Pons (tissue), 1 donor: ENCODE data around the gene SINHCAF.

ENCODE experiments used
- DNase-seq: peaks from one replicate; pipeline ENCODE4 v3.0.0-alpha.2; 2016; ENCODE audit warnings: low spot score

The SINHCAF gene

DNA sequence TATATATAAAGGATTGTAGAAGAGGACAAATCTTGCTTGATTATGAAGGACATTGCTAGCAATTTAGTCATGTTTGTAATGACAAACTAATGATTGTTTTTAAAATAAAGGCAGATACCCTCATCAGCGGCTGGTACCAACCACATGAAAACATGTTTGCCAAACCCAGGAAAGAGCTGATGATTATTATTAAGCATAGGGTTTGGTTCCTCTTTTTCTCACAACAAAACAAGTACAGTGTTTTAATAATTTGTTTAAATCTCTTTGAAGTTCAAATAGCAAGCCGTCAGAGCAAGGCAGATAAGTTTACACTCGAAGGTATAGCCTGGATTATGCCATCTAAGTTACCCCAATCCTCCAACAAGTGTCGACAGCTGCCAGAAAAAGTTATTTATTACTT lies 5.3 kb upstream of the SINHCAF start:
- DNase-seq: no peak

- peak; percentile 42 for DNase-seq
These were observed 1.0 kb upstream of the SINHCAF start for GRCh38 chr12:31326736-31327659.

- DNase-seq: no peak
These were observed 450 bp downstream of the SINHCAF start for GRCh38 chr12:31325524-31325875.

DNA sequence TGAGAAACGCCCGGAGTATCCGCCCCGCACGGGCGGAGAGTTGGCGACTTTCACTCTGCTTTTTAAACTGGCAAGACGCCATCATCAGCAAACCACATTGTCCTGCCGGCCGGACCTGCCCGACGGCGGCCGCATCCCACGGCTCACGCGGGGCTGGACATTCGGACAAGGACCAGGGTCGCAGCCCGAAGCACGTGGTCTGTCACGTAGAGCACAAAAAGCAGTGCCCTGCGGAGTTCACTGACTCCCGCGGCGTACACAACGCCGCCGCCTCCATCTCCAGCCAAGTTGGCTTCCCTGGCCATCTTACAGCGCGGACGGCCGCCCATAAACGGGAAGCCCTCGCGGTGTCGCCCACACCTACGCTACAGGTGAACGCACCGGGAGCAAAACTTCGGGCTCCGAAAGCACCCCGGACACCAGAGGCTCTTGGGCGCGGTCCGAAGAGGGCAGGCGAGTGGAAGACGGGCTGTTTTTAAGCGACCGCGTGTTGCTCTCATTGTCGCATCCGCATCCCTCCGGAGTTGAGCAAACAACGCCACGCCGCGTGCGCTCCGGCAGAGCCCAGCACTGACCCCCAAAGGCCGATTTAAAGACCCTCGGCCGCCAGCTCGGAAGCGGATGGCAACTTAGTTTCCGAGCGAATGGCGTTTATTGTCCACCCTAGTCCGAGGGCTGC lies 966 bp downstream of the SINHCAF start:
- DNase-seq: peak; percentile 19

DNA sequence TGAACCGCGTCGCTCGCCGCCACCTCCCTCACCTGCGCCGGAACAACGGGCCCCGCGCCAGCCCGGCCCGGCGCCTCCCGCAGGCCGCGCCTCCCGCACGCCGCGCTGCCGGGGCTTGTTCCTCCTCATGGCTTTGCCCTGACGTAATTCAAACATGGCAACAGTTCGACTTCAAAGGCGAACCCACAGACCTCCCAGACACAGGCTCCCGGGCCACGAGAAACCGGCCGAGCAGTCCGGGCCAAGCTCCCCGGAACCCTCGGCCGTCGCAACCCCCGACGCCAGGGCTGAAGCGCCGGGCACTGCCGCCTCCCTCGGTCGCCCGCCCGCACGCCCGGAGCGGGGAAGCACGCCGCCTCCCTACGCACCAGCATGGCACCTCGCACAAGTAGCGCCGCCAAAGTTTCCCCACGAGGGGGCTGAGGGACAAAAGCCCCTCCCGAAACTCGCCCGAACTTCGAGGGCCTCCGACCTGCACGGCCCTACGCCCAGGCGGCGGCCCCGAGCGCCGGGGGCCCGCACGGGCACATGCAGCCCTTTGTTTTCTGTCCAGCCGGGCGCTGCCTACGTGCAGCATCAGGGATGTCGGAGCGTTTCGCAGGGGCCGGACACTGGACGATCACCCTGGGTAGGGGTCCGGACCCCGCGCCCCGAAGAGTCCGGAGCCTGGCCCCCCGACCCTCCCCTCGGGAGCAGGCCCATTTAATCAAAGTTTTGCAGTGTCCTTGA lies 1.7 kb downstream of the SINHCAF start:
- peak; percentile 20 for DNase-seq

GRCh38 chr12:31323391-31324115 lies 2.4 kb downstream of the SINHCAF start:
- DNase-seq: no peak

DNA sequence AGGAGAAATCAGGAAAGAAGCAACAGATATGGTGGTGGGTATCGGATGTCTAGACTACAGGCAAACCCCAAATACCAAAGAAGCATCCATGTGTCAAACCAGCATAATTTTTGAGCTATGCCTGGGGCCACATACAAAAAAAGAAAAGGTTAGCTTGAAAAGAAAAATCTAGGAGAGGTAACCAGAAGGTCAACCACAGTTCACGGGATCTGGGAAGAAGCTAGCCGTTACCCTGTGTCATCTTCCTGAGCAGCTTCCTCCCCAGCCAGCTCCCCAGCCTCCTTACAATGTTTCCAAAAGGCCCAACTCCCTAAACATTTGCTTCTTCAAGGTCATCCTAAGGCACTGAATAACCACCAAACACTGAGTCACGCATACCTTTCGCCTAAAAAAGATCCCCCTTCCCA lies 3.1 kb downstream of the SINHCAF start:
- DNase-seq: no peak

DNA sequence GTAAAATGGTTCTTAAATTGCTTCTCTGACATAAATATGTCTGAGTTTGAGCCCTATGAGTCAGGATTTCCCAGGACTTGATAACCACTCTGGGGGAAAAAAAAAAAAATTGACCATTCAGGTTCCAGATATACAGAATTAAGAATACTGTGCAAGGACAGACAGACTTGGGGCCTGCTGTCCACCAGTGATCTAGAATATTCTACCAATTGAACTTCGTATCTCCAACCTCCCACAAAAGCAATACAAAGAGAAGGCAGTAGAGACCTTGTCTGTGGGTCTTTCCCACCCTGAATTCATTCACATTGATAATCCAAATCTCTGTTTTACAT lies 4.1 kb downstream of the SINHCAF start:
- DNase-seq: no peak

DNA sequence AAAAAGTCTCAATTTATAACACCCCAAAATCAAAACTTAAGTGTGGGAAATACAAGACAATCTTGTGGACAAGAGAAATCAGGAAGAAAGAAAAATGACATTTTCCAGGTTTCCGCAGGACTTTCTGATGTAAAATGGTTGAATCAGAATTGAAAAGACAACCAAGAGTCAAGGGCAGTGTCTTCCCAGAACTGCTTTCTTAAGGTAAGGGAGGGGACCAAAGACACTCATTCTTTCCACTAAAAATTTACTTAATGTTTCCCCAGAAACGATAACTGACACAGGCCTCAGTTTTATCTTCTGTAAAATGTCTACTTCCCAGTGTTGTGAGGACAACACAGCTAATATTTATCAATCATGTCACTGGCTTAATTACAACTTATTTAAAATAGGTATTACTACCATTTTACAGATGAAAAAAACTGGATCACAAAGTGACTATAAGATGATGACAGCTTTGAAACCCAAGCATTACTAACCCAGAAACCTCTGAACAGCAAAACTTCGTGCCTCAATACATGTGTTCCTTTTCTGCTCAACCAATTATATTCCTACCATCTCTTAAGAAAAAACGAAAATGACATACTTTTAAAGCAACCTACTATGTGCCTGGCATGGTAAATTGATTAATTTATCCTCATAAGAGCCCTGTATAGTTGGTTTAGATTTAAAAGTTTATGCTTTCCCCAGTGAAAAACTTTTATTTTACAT lies 4.6 kb downstream of the SINHCAF start:
- no peak for DNase-seq

GRCh38 chr12:31318657-31319269 lies 7.2 kb downstream of the SINHCAF start:
- DNase-seq: no peak

- DNase-seq: peak; percentile 55
These were observed 8.2 kb downstream of the SINHCAF start for GRCh38 chr12:31317471-31318395.

- no peak for DNase-seq
These were observed 9.1 kb downstream of the SINHCAF start for GRCh38 chr12:31316891-31317290.

DNA sequence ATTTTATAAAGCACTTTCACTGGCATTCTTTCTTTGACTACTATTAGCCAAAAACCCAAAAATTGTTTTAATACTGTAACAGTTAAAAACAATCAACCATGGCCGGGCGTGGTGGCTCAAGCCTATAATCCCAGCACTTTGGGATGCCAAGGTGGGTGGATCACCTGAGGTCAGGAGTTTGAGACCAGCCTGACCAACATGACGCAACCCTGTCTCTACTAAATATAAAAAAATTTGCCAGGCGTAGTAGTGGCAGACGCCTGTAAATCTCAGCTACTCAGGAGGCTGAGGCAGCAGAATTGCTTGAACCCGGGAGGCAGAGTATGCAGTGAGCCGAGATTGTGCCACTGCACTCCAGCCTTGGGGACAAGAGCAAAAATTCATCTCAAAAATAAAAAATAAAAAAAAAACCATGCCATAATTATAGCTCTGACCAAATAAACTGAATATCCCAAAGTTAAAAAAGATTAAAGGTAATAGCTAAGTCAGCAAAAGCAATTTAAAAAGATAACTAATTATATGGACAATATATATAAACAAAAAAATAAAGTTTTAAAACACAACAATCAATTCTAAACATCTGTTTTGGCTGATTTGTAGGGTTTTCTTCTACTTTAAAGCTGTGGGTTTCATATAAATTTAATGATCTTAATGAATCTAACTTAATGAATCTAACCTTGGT lies 10.0 kb downstream of the SINHCAF start:
- DNase-seq: no peak

- DNase-seq: no peak
These were observed 10.8 kb downstream of the SINHCAF start for GRCh38 chr12:31315044-31315715.

DNA sequence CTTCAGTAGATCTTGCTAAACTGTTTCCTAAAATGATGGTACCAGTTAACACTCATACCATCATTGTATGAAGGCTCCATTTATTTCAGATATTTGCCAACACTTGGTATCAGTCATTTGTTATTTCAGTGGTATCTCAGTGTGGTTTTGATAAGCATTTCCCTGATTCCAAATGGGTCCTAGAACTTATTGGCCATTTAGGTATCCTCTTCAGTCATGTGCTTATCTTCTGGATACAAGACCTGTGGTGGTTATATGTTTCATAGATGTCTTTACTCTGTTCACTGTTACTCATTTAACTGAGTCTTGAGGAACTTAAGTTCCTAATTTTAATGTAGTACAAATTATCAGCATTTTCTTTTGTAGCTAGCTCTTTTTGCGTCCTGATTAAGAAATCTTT lies 13.5 kb downstream of the SINHCAF start:
- DNase-seq: no peak

- no peak for DNase-seq
These were observed 14.2 kb downstream of the SINHCAF start for GRCh38 chr12:31311634-31312258.

DNA sequence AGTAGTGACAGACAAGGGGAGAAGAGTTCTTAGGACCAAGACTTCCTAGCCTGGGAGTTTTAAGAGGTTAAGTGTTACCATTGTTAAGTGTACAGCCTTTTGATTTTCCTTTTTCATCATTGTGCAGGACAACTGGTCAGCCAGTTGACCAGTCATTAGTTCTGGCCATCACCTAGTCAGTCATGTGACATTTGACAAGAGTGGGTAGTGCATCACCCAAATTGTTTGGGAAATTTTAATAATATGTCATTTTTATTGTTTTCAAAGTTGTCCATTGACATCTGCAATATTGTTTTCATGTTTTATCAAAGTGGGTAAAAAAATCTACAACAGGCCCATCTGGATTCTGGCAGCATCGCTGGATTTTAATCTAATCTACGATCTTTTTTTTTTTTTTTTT lies 15.5 kb downstream of the SINHCAF start:
- no peak for DNase-seq

- DNase-seq: no peak
These were observed 16.7 kb downstream of the SINHCAF start for GRCh38 chr12:31309279-31309678.
